Left renal cortex interstitium (tissue), 4 donors: ENCODE results near the gene SLAMF8. TPM values are rescaled to one million over a fixed set of nuclear protein-coding genes. Genes with fewer than 3 reads are reported as not detected.

Experiments used
- DNase-seq, 4 donors: peaks; one replicate each; pipeline ENCODE4 v3.0.0-alpha.2; 2013; ENCODE audit warnings: low read depth in 4 of 4, low spot score in 2 of 4, missing footprints in 1 of 4
- polyA plus RNA-seq, 4 donors: library from polyadenylated mRNA; unstranded; fragments of 120-200 nt; gene quantifications; one replicate each; pipeline ENCODE4 v1.2.1, GENCODE V29; 2013; ENCODE audit not compliant: insufficient read length in 4 of 4

SLAMF8 gene
- under 1 TPM; 0.44 to 0.59 (median 0.55) TPM for polyA plus RNA-seq

- DNase-seq = no peak
Measured at GRCh38 chr1:159826441-159827101, at the start of gene SLAMF8. SLAMF8 (plus strand) TSS chr1:159826873; CDS start chr1:159826899, 26 bp downstream.

- no peak for DNase-seq
Measured at GRCh38 chr1:159778266-159778665, 48.4 kb upstream of the SLAMF8 start.

DNA sequence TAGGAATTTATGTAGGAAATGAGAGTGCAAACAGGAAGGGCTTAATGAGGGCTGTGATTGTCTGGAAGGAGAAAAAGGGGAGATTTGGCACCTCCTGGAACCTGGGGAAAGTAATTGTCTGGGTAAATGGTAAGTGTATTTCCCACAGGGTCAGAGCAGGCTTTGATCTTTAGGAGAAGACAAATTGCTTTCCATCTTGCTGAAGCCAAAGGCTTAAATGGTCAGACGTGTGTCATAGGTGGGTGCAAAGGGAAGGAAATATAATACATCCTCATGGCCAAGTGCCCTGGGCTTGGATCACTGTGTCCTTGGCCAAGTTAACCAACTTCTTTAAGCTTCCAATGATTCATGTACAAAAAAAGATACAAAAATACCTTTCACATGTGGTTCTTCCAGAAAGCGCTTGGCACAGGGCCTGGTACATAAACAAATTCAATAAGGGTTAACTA, 47.2 kb upstream of the SLAMF8 start:
- no peak for DNase-seq

DNA sequence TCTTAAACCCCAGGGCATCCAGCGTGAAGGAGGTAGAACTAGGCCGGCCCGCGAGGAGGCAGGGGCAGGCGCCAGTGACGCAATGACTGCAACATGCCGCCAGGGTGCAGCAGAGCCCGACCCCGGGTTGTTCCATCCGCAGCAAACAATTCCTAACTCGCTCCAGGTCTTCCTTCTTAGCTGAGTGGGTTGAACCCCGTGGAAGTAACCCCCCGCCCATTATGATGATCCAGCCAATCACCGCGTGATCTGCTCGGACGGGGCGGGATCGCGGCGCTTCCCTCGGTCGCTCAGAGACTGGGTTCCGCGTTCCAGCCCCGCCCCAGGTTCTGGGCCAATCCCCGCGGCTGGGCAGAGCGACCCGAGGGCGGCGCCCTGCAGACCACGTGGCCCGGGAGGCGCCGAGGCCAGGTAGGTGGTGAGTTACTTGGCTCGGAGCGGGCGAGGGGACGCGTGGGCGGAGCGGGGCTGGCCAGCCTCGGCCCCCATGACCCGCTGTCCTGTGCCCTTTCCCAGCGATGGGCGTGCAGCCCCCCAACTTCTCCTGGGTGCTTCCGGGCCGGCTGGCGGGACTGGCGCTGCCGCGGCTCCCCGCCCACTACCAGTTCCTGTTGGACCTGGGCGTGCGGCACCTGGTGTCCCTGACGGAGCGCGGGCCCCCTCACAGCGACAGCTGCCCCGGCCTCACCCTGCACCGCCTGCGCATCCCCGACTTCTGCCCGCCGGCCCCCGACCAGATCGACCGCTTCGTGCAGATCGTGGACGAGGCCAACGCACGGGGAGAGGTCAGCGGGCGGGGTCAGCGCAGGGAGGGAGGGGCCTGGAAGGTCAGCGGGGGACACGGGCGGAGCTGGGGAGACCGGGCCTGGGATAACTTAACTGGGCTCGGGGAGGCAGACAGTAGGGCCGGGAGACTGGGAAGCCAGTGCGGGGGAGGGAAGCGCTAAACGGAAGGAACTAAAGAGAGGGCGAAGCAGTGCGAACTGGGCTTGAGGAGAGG, 45.8 kb upstream of the SLAMF8 start, which contains the start of gene DUSP23:
TSS of gene DUSP23 (plus strand) at position 380 of the 1,000 bp plus-strand sequence. CDS start at position 519, 139 bp downstream.
- peak; percentile 85 to 93 (median 92) for DNase-seq

DNA sequence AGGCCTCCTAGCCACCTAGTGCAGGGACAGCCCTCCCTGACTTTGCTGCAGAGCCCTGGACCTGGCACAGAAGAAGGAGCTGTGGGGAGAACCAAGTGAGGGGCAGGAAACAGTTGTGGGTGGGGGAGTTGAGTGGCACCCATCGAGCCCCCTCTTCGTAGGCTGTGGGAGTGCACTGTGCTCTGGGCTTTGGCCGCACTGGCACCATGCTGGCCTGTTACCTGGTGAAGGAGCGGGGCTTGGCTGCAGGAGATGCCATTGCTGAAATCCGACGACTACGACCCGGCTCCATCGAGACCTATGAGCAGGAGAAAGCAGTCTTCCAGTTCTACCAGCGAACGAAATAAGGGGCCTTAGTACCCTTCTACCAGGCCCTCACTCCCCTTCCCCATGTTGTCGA, 44.7 kb upstream of the SLAMF8 start:
- DNase-seq = no peak

- DNase-seq = no peak
Measured at GRCh38 chr1:159783724-159784123, 42.9 kb upstream of the SLAMF8 start.

GRCh38 chr1:159786465-159786864, 40.2 kb upstream of the SLAMF8 start:
- no peak for DNase-seq

DNA sequence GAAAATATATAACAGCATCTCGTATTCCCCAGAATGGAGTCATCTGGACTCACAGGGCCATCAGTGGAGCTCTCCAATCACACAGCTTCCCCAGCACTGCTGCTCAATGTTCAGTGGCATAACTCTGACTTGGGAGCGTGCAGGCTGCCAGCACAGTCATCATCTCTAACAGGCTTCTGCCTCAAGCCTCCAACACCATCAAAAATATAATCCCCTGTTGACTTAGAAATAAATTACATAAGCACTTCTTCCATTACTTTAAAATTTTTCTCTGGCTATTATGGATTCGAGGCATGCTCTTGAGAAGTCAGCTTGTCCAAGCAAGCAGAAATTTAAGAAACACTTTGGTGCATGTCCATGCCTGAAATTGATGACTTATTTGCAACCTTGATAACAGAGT, 39.7 kb upstream of the SLAMF8 start:
- no peak for DNase-seq

- peak in 1 of 4 donors; percentile 10 for DNase-seq
Measured at GRCh38 chr1:159790237-159790917, 36.3 kb upstream of the SLAMF8 start.

DNA sequence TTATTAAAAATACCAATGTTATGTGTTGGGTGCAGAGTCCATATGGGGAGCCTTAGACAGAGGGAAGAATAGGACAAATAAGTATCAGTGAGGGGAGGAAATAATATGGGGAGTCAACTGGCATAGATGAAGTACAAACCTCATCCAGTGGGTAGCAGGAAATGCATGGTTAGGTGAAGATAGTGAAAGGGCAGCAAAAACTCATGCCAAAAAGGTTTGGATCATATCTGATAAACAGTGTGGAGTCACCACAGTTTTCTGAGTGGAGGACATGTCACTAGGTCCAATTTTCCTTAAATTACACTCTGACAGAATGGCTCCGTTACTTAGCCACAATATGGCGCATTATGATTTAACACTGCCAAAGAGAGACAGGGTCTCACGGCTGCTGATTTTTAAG, 35.6 kb upstream of the SLAMF8 start:
- no peak for DNase-seq

DNA sequence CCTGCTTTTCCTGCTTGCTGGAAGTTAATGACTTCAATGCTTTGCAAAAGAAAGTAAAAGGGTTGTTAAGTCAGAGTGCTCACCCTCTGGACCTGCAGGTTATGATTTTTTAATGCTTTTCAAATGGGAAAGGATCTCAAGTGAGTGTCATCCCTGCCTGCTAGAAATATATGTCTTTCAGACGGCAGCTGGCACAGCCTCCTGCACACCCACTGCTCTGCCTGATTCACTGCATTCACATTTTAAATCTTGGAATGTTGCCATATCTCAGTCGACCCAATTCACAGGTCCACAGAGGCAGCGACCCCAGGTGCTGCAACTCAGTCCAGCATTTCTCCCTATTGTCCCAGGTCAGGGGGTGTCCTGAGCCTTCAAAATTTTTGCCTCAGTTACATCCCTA, 35.2 kb upstream of the SLAMF8 start:
- DNase-seq = no peak

DNA sequence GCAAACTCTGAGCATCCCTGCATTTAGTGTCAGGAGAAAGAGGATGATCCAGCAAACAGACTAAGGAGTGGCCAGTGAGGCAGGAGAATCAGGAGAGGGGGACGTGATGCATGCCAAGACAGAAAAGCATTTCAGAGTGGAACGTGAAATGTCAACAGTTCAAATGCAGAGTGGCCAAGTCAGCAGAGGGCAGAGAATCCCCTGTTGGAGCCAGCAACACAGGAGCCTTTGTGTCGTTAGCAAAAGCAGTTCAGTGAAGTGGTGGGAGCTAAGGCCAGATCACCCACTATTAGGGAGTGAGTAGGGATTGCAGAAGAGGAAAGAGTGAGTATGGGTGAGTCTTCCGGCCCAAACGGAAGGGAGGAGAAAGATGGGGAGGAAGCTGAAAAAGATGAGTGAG, 31.1 kb upstream of the SLAMF8 start:
- DNase-seq = no peak

- peak in 3 of 4 donors; percentile 25 to 61 (median 49) for DNase-seq
Measured at GRCh38 chr1:159798893-159799292, 27.8 kb upstream of the SLAMF8 start.

DNA sequence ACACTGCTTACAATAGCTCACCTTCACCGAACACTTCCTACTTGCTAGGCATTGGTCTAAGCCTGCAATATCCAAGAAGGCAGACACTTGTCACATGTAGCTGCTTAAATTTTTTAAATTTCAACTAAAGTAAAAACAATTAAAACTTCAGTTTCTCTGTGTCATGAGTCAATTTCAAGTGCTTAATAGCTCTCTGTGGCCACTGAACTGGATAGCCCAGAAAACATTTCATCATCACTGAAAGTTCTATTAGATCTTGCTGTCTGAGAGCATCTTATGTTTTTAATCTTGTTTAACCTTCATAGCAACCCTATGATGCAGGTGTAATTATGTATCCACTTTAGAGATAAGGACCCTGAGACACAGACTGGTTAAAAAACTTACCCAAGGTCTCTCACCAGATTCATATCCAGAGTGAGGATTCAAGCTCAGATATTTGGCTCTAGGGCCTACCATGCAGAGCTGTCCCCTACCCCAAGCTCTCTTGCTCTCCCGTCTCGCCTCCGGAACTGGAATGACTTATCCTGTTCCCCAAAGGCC, 27.2 kb upstream of the SLAMF8 start:
- no peak for DNase-seq

- no peak for DNase-seq
Measured at GRCh38 chr1:159800177-159800930, 26.3 kb upstream of the SLAMF8 start.

DNA sequence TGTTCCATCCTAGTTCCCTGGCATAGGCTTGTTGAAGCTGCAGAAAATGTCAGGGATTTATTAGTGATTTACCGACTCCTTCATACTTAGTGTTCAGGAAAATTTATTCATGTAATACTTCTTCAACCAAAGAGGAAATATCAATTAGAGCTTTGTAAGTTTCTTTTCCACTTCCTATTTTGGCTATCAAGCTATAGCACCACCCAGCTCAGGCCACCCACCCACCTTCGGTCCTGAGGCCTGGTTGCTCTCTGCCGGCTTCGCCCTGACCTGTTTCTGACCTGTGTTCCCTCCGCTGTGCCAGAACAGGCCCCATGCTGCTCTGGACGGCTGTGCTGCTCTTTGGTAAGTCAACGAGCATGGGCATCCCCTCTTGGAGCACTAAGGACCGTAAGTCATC, 24.6 kb upstream of the SLAMF8 start, which contains the start of gene FCRL6:
TSS of gene FCRL6 (plus strand) at position 250 of the 400 bp plus-strand sequence. CDS start at position 315, 65 bp downstream.
- DNase-seq = no peak

DNA sequence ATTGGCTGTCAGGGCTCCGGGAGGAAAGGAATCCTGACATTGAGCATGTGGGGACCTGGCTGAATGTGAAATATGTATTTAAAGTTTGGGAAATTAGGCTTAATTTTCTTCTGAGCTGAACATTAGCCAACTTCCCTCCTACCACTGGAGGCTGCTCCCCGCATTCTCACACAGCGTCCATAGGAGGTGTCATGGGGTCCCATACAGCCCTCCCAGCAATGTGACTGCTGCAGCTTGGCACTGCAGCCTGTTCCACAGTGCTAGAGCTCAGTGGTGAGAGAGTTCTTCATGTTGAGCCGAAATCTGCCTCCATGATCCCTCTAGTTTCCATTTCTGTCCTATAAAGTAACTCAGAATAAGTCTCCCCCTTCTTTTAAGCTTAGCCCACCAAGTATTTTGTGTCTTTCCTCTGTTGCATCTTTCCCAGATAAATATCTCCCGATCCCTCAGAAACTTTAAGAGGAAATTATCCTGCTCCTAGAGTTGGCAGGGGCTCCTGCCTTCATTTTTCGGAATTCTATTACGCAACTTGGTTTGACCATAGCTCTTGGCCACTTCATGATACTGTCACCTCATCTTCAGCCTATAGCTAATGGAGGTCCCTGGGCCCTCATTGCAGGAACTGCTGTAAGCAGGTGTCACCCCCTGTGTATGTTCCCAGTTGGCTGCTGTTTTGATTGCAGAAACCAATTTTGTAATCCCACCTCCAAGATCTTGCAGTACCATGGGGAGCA, 22.6 kb upstream of the SLAMF8 start:
- DNase-seq = no peak

DNA sequence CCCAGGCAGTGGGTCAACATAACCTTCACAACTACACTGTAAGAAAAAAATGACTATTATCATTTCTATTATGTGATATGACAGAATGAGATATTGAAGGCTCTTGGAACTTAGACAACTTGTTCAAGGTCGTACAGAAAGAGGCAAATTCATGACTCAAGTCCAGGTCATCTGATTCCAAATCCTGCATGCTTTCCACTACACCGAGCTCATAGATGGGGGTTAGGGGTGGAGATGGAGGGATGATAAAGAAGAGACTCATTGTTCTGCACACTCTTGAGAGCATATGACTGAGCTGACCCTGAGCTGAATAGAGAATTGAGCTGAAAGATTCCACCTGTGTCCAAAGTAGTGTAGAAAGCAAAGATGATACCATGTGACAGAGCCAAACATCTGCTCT, 21.7 kb upstream of the SLAMF8 start:
- no peak for DNase-seq

DNA sequence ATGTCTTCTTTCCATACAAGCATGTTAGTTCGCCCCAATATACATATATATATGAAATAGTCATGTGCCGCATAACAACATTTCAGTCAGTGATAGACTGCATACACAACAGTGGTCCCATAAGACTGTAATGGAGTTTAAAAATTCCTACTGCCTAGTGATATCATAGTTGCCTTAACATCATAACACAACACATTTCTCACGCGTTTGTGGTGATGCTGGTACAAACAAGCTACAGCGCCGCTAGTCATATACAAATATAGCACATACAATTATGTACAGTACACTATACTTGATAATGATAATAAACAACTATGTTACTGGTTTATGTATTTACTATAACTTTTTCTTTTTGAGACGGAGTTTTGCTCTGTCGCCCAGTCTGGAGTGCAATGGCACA, 10.7 kb upstream of the SLAMF8 start:
- no peak for DNase-seq
